ENCODE data around the gene SGPP2.

The SGPP2 gene

GRCh38 chr2:222442665-222443064 lies 18.3 kb downstream of the SGPP2 start (continued):
- TF ChIP-seq ZSCAN30 (tag by site-specific recombination; IDR thresholded peaks at IDR 0.05): peak; percentile 66; the same call in 1 of the 2 replicates
- peak; percentile 75 for TF ChIP-seq BCL6B (tag by site-specific recombination; IDR thresholded peaks at IDR 0.05)
- no peak for TF ChIP-seq ZFP37 (tag by site-specific recombination; IDR thresholded peaks at IDR 0.05)
- peak; percentile 51; the same call in 1 of the 2 replicates for TF ChIP-seq ZNF24 (tag by site-specific recombination; IDR thresholded peaks at IDR 0.05)
- 0 out of 2 replicates have a peak, but pooled peaks have one; percentile 15 for TF ChIP-seq ZBTB21 (tag by site-specific recombination; IDR thresholded peaks at IDR 0.05)
- peak; percentile 62; the same call in 1 of the 2 replicates for TF ChIP-seq KLF8 (tag by site-specific recombination; IDR thresholded peaks at IDR 0.05)
- TF ChIP-seq ZNF530 (tag by site-specific recombination; IDR thresholded peaks at IDR 0.05; ENCODE audit: low read depth): no peak
- peak; percentile 72 for TF ChIP-seq ZEB2 (tag by site-specific recombination; IDR thresholded peaks at IDR 0.05)
- no peak for TF ChIP-seq ZNF610 (tag by site-specific recombination; IDR thresholded peaks at IDR 0.05; ENCODE audit: borderline replicate concordance)
- 0 out of 2 replicates have a peak, but pooled peaks have one; percentile 44 for TF ChIP-seq ZNF362 (tag by site-specific recombination; IDR thresholded peaks at IDR 0.05)
- TF ChIP-seq PRDM4 (tag by site-specific recombination; IDR thresholded peaks at IDR 0.05): peak; percentile 92
- peak; percentile 88 for TF ChIP-seq HIC1 (tag by site-specific recombination; IDR thresholded peaks at IDR 0.05)
- peak; percentile 43; the same call in 1 of the 2 replicates for TF ChIP-seq ZNF692 (tag by site-specific recombination; IDR thresholded peaks at IDR 0.05)
- peak; percentile 85 for TF ChIP-seq ZNF366 (tag by site-specific recombination; conservative IDR thresholded peaks at IDR 0.05)
- TF ChIP-seq ZNF629 (tag by site-specific recombination; IDR thresholded peaks at IDR 0.05): peak; percentile 68
- peak; percentile 66 for TF ChIP-seq ZBTB17 (tag by site-specific recombination; IDR thresholded peaks at IDR 0.05)
- 0 out of 2 replicates have a peak, but pooled peaks have one; percentile 36 for TF ChIP-seq ZNF501 (tag by site-specific recombination; IDR thresholded peaks at IDR 0.05)
- TF ChIP-seq ZNF121 (tag by site-specific recombination; IDR thresholded peaks at IDR 0.05): no peak
- no peak for TF ChIP-seq ZNF558 (tag by site-specific recombination; IDR thresholded peaks at IDR 0.05)
- TF ChIP-seq SP7 (tag by site-specific recombination; IDR thresholded peaks at IDR 0.05): peak; percentile 81
- no peak; the same call in 1 of the 2 replicates for TF ChIP-seq ZNF518A (tag by site-specific recombination; conservative IDR thresholded peaks at IDR 0.05; ENCODE audit: low read depth)
- 0 out of 2 replicates have a peak, but pooled peaks have one; percentile 39 for TF ChIP-seq ZNF596 (tag by site-specific recombination; IDR thresholded peaks at IDR 0.05)
- TF ChIP-seq ZNF394 (tag by site-specific recombination; IDR thresholded peaks at IDR 0.05; ENCODE audit: borderline replicate concordance): peak; percentile 32; the same call in 1 of the 2 replicates
- TF ChIP-seq ZNF324 (tag by site-specific recombination; IDR thresholded peaks at IDR 0.05): 0 out of 2 replicates have a peak, but pooled peaks have one; percentile 62
